Fibroblast of villous mesenchyme (primary cell): ENCODE measurements around the gene KRT15. TPM values are rescaled to one million over a fixed set of nuclear protein-coding genes. Genes with fewer than 3 reads are reported as not detected.

Experiments used
- DNase-seq: peaks from one replicate; pipeline ENCODE4 v3.0.0-alpha.2; 2010; ENCODE audit warnings: low read depth
- H3K4me3 ChIP-seq: 2 replicates; pipeline ENCODE4 v1.5.1; 2011; ENCODE audit warnings: low read depth, mild to moderate bottlenecking, low read length
- total RNA-seq: library from RNA; depleted of rRNA; stranded (reverse); fragments of >200 nt; gene quantifications from 2 replicates; pipeline ENCODE4 v1.2.3, GENCODE V29; 2012
- TF ChIP-seq, protein P1 (sequence below): IDR thresholded peaks from 2 replicates; pipeline ENCODE4 v1.5.1; 2012; ENCODE audit warnings: low read depth, mild to moderate bottlenecking, low read length; ENCODE audit not compliant: insufficient read depth

Gene KRT15
- total RNA-seq, 1 donor, result 0.43 TPM

- TF ChIP-seq, protein P1, sequence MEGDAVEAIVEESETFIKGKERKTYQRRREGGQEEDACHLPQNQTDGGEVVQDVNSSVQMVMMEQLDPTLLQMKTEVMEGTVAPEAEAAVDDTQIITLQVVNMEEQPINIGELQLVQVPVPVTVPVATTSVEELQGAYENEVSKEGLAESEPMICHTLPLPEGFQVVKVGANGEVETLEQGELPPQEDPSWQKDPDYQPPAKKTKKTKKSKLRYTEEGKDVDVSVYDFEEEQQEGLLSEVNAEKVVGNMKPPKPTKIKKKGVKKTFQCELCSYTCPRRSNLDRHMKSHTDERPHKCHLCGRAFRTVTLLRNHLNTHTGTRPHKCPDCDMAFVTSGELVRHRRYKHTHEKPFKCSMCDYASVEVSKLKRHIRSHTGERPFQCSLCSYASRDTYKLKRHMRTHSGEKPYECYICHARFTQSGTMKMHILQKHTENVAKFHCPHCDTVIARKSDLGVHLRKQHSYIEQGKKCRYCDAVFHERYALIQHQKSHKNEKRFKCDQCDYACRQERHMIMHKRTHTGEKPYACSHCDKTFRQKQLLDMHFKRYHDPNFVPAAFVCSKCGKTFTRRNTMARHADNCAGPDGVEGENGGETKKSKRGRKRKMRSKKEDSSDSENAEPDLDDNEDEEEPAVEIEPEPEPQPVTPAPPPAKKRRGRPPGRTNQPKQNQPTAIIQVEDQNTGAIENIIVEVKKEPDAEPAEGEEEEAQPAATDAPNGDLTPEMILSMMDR, result no peak
- H3K4me3 ChIP-seq, result no peak overlapping the region
- no peak for DNase-seq
Measured at GRCh38 chr17:41534899-41535546, 16.3 kb upstream of the KRT15 start.

DNA sequence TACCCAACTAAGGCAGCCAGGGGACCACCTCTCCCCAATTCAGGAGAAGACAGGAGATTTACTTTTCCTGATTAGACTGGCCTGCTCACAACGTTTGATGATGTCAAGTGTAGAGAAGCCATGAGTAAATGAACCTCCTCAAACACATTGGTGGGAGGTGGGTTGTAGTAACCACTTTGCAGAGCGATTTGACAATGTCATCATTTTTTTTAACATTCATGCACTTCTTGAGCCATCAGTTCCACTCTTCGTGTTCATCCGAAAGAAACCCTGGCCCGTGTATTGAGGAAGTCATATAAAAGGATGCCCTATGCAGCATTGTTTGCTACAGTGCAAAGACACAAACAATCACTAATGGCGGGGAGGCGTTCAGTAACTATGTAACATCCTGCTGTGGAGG, 14.9 kb upstream of the KRT15 start:
- TF ChIP-seq, protein P1, result no peak
- no peak overlapping the region for H3K4me3 ChIP-seq
- no peak for DNase-seq

DNA sequence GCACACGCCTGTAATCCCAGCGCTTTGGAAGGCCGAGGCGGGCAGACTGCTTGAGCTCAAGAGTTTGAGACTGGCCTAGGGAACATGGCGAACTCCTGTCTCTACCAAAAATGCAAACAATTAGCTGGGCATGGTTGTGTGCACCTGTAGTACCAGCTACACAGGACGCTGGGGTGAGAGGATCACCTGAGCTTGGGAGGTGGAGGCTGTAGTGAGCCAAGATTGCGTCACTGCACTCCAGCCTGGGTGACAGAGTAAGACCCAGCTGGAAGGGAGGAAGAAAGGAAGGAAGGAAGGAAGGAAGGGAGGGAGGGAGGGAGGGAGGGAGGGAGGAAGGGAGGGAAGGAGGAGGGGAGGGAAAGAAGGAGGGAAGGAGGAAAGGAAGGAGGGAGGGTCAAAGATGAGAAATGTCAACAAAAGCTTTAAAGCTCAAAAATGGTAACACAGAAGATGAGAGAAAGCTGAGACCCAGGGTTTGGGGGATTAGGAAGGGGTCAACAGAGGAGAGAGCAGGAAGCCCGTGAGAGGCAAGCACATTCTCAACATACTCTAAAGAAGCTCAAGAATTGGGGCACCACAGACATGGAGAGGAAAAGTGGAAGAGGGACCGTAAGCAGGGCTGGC, 14.4 kb upstream of the KRT15 start:
- DNase-seq, result no peak
- TF ChIP-seq, protein P1, result no peak
- no peak overlapping the region for H3K4me3 ChIP-seq

DNA sequence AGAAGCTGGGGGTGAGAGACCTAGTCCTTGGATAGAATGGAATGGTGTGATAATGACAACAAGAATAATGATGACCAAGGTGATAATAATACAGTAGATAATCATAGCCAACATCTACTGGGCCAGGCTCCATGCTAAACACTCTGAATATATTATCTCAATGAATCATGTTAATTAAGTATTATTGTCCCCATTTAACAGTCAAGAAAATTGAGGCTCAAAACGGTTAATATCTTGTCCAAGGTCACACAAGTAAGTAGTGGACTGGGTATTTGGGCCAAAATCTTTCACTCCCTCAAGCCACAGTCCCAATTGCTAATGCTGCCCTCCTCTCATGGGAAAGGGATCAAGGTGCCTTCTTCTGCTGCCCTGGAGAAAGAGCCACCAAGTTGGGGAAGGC, 13.3 kb upstream of the KRT15 start:
- TF ChIP-seq, protein P1, result no peak
- H3K4me3 ChIP-seq, result no peak overlapping the region
- no peak for DNase-seq

- peak; percentile 96 for DNase-seq
- TF ChIP-seq, protein P1, result no peak
- peak overlapping the region; percentile 21 for H3K4me3 ChIP-seq
Measured at GRCh38 chr17:41530062-41531048, 11.7 kb upstream of the KRT15 start.

GRCh38 chr17:41529491-41529915, 10.8 kb upstream of the KRT15 start:
- no peak overlapping the region for H3K4me3 ChIP-seq
- TF ChIP-seq, protein P1, result no peak
- DNase-seq, result no peak
